ENCODE measurements around the gene RAMP3. TPM values are rescaled to one million over a fixed set of nuclear protein-coding genes. Genes with fewer than 3 reads are reported as not detected.
A peak's percentile ranks its signal among the peaks of the same experiment; 100 is the strongest.

The RAMP3 gene
- total and polyA plus RNA-seq, 7 donors, result 2.5 to 57.8 (median 26.0) TPM

DNA sequence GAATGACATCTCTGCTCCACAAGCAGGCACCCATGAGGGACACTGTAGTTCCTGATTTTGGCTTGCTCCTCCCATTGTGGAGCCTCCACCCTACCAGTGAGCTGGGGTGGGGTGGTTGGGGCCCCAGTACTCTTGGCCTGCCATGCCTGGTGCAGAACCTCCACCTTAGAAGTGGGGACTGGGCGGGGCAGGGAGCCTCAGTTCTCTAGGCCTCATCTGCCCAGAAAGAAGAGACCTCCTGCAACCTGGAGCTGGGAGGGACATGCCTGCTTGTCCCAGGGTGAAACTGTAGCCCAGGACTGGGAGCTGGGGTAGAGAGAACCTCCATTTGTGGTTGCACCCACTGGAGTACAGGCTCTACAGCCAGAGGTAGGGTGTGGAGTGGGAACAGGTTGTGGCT lies 14.4 kb downstream of the RAMP3 start:
- 49 to 72% methylated on average over 1 of the region's 1 CpG for WGBS, 2 donors
- Histone ChIP-seq H3K27ac (no peak overlapping the region), H3K4me1 (no peaks in the 10 kb centered on the region), H3K36me3 (no peaks in the 10 kb centered on the region), H3K9me3 (no peaks in the 10 kb centered on the region), H3K4me3 (no peak overlapping the region), H3K27me3 (no peaks in the 10 kb centered on the region)
- intact Hi-C loops (cut with DNase I), result no loop called here
- peak; percentile 39 for DNase-seq
- no peak for TF ChIP-seq POLR2AphosphoS5 (IDR thresholded peaks at IDR 0.05)
- TF ChIP-seq POLR2A (IDR thresholded peaks at IDR 0.05), result no peak
- no peak for TF ChIP-seq EP300 (IDR thresholded peaks at IDR 0.05)
- TF ChIP-seq, protein P1, sequence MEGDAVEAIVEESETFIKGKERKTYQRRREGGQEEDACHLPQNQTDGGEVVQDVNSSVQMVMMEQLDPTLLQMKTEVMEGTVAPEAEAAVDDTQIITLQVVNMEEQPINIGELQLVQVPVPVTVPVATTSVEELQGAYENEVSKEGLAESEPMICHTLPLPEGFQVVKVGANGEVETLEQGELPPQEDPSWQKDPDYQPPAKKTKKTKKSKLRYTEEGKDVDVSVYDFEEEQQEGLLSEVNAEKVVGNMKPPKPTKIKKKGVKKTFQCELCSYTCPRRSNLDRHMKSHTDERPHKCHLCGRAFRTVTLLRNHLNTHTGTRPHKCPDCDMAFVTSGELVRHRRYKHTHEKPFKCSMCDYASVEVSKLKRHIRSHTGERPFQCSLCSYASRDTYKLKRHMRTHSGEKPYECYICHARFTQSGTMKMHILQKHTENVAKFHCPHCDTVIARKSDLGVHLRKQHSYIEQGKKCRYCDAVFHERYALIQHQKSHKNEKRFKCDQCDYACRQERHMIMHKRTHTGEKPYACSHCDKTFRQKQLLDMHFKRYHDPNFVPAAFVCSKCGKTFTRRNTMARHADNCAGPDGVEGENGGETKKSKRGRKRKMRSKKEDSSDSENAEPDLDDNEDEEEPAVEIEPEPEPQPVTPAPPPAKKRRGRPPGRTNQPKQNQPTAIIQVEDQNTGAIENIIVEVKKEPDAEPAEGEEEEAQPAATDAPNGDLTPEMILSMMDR (IDR thresholded peaks at IDR 0.05), result no peak

DNA sequence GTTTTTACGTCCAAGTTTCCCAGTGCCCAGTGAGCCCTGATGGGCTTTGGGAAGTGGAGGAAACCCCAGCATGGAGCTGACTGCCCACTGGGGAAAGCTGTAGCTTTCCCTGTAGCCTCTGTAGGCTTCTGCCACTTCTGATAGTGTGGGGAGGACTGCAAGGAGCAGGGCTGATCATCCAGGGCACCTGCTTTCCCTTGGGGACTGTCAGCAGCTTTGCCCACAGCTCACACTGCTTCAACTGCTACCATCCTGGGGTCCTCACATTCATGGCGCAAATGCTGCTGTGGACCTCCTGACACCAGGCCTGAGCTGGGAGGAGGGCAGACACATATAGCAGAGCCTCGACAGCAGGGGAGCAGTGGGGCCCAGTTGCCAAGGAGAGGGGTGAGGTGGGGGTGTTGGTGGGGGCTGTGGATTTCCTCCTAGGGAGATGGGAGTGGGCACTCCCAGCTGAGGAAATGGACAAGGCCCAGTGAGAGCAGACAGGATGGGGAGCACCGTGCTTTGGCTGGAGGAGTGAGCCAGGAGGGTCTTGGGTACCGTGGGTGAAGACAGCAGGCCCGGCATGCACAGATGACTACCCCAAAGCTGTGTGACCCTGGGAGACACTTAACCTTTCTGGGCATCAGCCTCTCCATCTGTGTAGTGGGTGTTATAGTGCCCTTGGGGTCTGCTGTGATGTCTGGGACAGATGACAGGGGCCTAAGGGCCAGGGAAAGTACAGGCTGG lies 16.2 kb downstream of the RAMP3 start:
- intact Hi-C loops (cut with DNase I), result no loop called here
- H3K27me3 ChIP-seq, result no peaks in the 10 kb centered on the region
- no peaks in the 10 kb centered on the region for H3K4me1 ChIP-seq
- no peaks in the 10 kb centered on the region for H3K36me3 ChIP-seq
- H3K4me3 ChIP-seq, result no peak overlapping the region
- no peak overlapping the region for H3K27ac ChIP-seq
- no peaks in the 10 kb centered on the region for H3K9me3 ChIP-seq
- WGBS, 2 donors, result 78 to 83% methylated on average over 6 of the region's 6 CpGs
- no peak for TF ChIP-seq POLR2A (IDR thresholded peaks at IDR 0.05)
- no peak for TF ChIP-seq EP300 (IDR thresholded peaks at IDR 0.05)
- no peak for TF ChIP-seq POLR2AphosphoS5 (IDR thresholded peaks at IDR 0.05)
- TF ChIP-seq, protein P1 (IDR thresholded peaks at IDR 0.05), result no peak
- peak; percentile 48 for DNase-seq

DNA sequence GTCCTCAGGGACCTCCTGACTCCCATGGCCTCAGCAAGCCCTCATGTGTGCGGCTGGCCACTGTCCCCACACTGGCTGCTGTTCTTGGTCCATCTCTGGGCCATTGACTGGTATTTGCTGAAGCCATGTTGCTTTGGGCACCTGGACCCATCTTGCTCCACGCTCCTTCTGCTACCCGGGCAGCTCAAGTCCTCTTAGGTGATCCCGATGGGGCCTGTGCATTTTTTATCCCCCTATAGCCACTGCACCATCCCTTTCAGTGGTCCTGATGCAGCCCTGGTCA lies 16.7 kb downstream of the RAMP3 start:
- H3K9me3 ChIP-seq, result no peaks in the 10 kb centered on the region
- H3K36me3 ChIP-seq, result no peaks in the 10 kb centered on the region
- 88 to 95% methylated on average over 4 of the region's 4 CpGs for WGBS, 2 donors
- no peaks in the 10 kb centered on the region for H3K27me3 ChIP-seq
- peak; percentile 27 for DNase-seq
- intact Hi-C loops (cut with DNase I), result no loop called here
- H3K4me1 ChIP-seq, result no peaks in the 10 kb centered on the region
- TF ChIP-seq POLR2A (IDR thresholded peaks at IDR 0.05) (no peak), POLR2AphosphoS5 (IDR thresholded peaks at IDR 0.05) (no peak)
- TF ChIP-seq, protein P1 (IDR thresholded peaks at IDR 0.05), result no peak
- H3K27ac ChIP-seq, result no peak overlapping the region
- no peak overlapping the region for H3K4me3 ChIP-seq

DNA sequence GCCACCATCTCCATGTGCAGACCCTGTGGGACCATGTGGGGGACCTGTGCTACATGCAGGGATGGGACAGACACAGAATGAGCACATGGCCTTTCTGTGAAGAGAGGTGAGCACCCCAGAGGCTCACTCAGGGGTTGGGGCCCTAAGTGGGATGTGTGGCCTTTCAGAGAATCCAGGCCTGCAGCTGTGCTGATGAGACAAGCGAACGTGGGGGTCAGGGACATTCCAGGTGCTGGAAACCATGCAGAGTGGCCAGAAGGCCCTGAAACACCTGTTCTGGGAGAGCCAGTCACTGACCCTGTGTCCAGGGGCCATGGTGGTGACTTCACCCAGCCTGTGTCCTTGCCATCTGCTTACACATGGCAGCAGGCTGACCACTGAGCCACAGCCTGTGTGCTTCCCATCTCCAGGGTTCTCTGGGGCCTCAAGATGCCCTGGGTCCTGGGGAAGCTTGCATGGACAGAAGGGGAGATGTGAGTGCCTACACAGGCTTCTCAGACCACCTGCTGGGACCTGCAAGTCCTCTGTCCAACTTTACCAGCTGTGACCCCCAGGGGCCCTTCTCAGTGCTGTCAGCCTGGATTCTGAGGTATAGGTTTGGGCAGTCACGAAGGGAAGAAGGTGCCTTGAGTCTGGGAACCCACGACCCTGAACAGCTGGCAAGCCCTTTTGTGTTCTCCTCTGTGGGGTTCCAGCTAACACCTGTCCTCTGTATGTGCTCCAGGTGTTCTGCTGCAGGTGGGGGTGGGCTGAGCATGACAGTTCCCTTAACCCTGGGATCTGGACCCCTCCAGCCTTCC lies 17.6 kb downstream of the RAMP3 start:
- Histone ChIP-seq H3K4me3 (no peak overlapping the region), H3K27me3 (no peaks in the 10 kb centered on the region), H3K9me3 (no peaks in the 10 kb centered on the region), H3K27ac (no peak overlapping the region), H3K36me3 (no peaks in the 10 kb centered on the region), H3K4me1 (no peaks in the 10 kb centered on the region)
- intact Hi-C loops (cut with DNase I), result no loop called here
- TF ChIP-seq POLR2A (IDR thresholded peaks at IDR 0.05) (no peak), POLR2AphosphoS5 (IDR thresholded peaks at IDR 0.05) (no peak), EP300 (IDR thresholded peaks at IDR 0.05) (no peak)
- TF ChIP-seq, protein P1 (IDR thresholded peaks at IDR 0.05), result no peak
- WGBS, 2 donors, result 57 to 71% methylated on average over 4 of the region's 4 CpGs
- DNase-seq, result peak; percentile 45
